NCI-H1694 treated with DMSO at 0.1 percent for 48 hours (cell line): Measurements from ENCODE around the gene TSPAN14.
"Not testable (repeated sequence)": the region's sequence is repeated elsewhere in the genome, so short reads cannot be mapped to it uniquely, and the experiment has no call there.

Experiments used
- DNase-seq: peaks from one replicate; lab custom pipeline; 2025; lab: John Stamatoyannopoulos, UW

Gene TSPAN14

DNA sequence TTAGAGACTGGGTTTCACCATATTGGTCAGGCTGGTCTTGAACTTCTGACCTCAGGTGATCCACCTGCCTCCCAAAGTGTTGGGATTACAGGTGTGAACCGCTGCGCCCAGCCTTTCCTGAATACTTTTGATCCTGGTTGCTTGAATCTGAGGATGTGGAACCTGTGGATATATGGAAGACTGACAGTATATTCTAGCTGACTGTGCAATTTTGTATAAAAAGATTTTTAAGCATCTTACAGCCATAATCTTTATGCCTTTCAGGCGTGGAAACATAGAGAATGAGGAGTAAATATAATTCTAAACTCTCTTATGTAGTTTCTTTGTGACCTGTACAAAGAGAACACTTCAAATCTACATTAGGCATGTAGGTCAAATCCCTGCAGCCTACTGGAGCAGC lies 16.2 kb downstream of the TSPAN14 start:
- DNase-seq = no peak

DNA sequence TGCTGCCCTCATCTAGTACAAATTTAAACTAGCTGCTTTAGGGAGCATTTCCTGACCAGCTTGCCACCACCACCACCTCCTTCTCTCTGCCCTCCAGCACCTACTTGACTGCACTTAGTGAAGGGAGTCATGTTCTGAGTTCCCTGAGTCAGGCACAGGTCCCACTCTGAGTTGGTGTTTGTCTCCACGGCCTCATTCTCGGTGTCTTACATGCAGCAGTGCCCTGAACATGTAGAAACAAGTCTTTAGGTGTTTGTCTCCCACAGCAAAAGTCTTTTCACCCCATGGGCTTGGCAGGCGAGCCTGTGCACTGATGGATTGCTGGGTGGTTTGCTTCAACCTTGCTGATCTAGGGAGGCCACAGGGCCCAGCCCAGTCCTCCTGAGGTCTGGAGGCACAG lies 16.9 kb downstream of the TSPAN14 start:
- DNase-seq = no peak

DNA sequence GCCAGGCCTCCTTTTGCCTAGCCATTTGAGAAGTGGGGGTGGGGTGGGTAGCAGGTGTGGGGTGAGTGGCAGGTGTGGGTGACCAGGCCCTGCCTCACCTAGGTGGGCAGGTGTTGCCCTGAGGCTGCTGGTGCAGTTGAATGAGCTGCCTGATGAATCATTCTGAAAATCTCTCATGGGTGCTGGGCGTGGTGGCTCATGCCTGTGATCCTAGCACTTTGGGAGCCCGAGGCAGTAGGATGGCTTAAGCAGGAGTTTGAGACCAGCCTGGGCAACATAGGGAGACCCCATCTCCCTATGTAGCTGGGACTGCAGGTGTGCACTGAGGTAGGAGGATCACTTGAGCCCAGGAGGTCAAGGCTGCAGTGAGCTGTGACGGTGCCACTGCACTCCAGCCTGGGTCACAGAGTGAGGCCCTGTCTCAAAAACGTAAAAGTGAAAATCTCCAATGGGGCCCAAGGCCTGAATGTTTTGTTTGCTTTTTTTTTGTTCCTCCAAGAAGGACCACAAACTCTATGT lies 17.7 kb downstream of the TSPAN14 start:
- DNase-seq = no peak

DNA sequence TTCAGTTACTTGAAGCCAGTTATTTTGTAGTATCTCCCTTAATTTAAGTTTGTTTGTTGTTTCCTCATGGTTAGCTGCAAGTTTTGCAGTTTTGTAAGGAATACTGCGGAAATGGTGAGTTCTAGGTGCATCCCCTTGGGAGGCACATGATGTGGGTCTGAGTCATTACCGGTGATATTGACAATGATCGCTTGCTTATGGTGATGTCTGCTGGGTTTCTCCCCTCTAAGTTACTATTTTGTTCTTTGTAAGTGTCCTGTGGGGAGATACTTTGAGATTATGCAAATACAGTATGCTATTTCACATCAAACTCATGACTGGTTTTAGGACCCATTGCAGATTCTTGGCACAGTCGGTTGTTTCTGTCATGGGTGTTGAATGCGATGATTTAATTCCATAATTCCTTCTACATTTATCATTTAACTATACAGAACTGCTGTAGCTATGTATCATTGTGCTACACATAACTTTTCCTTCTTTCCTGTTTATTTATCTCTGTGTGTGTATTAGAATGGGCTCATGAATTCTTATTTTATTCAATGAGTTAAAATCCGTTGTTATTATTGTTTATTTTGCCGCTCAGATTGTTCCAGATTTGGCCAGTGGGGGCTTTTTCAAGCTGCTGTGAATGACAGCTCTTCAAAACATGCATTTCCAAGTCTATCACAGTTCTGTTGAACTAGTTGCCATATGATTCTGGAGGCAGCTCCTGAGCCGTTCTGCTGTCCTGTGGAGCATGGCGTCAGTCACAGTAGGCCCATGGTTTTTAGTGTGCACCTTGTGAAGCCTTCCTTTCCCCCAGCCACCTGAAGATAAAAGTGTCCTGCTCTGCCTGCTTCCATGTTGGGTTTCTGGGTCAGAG lies 18.4 kb downstream of the TSPAN14 start:
- DNase-seq = no peak

DNA sequence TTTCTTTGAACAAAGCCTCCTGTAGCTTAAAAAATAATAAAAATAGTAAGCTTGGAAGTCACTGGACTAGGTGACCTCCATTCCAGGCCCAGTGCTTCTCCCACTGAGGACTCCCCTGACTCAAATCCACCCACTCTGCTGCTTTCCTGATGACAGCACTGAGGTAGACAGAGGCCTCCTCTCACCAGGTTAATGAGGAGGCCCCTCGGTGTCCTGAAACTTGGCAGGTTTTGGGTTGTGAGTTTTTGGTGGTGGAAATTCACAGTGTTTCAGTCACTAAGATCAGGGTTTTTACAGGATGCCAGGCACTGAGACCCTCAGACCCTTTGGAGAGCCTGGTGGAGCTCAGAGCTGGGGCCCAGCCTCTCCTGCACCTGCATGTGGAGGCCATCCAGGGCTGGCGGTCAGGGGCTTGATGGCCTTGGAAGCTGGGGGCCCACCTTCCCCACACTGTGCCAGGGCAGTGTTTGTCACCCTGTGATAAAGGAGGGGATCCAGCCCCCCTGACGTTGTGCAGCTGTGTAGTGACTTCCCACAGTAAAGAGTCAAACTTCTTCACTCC lies 19.1 kb downstream of the TSPAN14 start:
- DNase-seq = no peak

DNA sequence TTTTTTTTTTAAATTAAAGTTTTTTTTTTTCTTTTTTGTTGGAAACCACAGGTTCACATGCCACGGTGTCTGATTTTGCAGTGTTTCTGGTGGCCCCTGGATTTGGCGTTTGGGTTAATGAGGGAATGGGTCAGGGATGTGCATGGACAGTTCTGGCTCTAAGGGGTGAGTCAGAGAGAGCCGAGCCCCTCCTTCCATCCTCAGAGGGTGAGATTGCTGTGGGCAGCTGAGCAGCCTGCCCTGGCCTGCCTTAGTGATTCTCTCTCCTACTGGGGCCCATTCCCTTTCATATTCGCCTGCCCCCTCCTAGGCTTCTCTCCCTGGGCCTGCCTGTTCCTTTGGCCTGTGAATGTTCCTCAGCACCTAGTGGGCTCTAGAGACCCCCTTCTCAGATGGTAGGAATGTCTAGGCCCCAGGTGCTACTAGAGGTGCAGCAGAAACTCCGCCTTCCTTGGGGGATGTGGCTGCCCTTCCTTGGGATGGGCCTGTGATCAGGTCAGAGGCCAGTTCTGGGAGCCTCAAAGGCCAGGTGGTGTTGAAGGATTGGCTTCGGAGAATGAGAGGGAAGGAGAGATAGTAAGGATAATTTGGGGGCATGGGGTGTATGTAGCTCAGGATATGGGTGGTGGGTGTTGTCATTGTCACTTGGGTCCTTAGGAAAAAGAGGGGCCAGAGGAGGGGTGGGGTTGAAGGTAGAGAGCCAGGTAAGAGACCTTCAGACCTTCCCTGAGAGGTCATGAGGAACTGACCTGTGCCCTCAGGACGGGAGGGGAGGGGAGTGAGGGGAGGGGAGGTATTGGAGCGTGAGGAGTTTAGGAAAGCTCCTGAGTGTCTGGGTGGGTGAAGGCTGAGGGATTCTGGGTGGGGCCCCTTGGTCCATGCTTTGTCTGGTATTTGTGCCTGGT lies 19.8 kb downstream of the TSPAN14 start:
- DNase-seq = no peak

DNA sequence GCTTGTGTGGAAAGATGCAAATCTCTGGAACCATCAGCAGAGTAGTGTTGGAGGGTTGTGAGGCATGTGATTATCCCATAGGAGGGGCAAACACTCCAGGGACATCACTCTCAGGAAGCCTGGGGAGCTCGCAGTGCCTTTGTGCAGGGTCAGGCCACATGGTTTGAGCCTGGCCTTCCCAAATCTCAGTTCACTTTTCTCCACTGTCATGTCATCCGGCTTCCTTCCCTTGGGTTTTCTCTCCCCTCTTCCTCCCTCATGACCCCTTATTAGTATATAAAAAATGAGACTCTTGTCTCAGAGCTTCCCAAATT lies 20.4 kb downstream of the TSPAN14 start:
- DNase-seq = no peak

DNA sequence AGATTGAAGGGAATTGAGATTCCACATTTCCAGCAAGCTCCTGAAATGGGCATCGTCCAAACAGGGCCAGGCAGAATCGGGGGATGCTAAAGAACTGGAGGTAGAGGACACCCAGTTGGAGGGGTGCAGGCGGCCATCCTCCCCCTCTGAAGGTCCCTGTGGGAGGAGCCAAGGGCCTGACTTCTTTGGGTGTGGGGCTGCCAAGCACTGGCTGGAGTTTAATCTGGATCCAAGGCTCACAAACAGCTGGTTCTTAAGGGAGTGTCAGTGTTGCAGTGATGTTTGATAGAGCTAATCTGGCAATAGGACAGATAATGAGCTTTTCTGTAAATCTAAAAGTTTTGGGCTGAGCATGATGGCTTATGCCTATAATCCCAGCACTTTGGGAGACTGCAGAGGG lies 20.8 kb downstream of the TSPAN14 start:
- DNase-seq = no peak

DNA sequence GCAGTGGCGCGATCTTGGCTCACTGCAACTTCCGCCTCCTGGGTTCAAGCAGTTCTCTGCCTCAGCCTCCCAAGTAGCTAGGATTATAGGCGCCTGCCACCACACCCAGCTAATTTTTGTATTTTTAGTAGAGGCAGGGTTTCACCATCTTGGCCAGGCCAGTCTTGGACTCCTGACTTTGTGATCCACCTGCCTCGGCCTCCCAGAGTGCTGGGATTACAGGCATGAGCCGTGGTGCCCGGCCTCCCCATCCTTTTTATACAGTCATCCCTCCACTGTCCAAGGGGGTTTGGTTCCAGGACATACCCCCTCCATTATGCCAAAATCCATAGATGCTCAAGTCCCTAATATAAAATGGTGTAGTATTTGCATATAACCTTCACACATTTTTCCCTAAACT lies 21.5 kb downstream of the TSPAN14 start:
- DNase-seq = not testable (repeated sequence)

DNA sequence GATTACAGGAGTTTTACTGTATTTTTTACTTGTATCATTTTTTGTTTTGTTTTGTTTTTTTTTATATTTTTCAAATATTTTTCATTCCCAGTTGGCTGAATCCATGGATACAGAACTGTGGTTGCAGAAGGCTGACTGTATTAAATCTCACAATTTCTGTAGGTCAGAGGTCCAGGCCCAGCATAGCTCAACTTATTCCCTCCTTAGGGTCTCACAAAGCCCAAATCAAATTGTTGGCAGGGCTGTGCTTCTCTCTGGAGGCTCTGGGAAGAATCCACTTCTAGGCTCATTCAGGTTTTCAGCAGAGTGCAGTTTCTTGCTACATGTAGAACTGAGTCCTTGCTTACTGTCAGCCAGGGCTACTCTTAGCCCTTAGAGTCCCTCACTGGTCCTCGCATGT lies 22.6 kb downstream of the TSPAN14 start:
- DNase-seq = no peak

DNA sequence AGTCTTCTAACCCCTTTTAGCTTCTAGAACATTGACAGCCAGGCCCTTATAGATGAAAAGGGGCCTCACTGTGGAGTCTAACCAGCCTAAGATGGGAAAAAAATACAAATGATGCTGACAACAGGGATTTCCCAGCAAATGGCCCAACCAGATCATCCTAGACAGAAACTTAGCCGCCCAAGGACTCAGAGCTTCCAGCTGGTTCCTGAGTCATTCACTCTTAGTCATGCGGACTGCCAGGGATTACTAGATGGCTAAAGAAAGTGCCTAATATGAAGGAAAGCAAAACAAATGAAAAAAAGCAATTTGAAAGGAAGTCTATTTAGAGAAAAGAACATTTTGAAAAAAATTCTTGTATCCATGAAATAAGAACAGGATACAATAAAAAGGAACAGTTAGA lies 23.7 kb downstream of the TSPAN14 start:
- DNase-seq = no peak

DNA sequence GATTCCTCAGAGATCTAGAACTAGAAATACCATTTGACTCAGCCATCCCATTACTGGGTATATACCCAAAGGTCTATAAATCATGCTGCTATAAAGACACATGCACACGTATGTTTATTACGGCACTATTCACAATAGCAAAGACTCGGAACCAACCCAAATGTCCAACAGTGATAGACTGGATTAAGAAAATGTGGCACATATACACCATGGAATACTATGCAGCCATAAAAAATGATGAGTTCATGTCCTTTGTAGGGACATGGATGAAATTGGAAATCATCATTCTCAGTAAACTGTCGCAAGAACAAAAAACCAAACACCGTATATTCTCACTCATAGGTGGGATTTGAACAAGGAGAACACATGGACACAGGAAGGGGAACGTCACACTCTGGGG lies 26.3 kb downstream of the TSPAN14 start:
- not testable (repeated sequence) for DNase-seq

DNA sequence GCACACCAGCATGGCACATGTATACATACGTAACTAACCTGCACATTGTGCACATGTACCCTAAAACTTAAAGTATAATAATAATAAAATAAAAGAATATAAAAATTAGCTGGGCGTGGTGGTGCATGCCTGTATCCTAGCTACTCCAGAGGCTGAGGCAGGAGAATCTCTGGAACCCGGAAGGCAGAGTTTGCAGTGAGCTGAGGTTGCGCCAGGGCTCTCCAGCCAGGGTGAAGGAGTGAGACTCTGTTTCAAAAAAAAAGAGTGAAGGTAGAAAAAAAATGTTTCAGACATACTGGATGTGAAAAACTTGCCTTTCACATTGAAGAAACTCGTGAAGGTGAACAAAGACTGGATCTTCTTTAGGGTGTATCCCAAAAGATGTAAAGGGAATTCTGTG lies 26.7 kb downstream of the TSPAN14 start:
- DNase-seq = no peak

DNA sequence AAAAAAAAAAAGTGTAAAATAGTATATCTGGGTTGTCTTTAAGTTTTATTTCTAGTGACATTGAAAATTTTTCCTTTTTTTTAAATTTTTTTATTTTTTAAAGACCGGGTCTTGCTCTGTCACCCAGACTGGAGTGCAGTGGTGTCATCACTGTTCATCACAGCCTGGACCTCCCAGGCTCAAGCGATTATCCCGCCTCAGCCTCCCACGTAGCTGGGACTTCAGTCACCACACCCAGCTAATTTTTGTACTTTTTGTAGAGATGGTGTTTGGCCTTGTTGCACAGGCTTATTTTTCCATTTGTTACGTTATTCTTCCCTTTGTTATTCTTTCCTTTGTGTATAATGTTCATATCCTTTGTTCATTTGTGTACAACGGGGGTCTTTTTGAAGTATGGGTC lies 30.1 kb downstream of the TSPAN14 start:
- no peak for DNase-seq

DNA sequence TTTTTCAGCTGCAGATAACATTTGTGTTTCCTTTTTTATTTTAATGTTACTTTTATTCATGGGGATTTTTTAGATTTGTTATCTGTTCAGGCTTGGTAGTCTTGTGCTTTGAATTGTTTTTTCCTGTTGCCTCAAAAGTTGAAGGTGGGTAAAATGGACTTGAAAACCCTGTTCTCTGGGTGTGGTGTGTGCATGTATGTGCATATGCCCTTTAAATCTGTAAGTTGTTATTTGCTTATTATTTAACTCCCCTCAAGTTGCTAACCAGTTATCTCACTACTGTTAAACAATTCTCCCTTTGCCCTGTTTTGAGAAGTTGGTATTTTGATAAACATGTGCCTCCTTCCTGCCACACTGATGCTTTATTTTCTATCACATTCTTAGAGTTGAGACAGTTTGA lies 30.6 kb downstream of the TSPAN14 start:
- no peak for DNase-seq

DNA sequence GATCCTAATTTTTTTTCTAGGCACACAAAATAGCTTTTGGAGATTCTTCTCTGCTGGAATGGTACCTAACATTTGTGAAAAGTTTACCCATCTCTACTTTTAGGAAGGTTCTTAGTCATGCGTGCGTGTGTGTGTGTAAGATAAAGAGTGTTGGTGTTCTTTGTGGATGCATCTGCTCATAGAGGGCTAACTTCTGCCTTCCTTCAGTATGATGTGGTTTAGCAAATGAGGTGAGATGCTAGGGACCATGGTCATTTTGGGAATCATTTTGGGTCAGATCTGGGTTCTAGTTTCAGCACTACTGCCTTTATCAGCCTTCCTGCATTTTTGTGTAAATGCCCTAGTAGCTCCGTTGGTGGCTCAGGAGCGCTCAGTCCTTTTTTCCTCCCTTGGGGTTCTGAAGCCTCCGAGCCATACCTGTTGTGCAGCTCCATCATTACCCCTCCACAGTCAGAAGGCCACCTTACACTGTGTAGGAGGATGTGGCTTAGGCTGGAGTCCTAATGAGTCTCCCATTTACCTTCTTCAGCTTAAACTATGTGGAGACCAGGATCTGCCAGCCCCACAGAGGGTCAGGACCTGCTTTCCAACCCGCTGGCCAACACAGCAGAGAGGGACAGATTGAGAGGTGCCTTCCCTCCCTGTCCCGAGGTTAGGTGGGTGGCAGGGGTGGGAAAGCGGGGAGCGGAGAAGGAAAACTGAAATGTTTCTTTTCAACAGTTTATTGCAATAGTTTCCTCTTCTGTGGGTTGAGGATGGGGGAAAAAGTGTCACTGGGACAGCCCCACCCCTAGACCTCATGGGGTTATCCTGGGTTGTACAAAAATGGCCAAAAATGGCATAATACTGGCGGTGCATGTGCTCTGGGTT lies 31.2 kb downstream of the TSPAN14 start:
- DNase-seq = no peak

DNA sequence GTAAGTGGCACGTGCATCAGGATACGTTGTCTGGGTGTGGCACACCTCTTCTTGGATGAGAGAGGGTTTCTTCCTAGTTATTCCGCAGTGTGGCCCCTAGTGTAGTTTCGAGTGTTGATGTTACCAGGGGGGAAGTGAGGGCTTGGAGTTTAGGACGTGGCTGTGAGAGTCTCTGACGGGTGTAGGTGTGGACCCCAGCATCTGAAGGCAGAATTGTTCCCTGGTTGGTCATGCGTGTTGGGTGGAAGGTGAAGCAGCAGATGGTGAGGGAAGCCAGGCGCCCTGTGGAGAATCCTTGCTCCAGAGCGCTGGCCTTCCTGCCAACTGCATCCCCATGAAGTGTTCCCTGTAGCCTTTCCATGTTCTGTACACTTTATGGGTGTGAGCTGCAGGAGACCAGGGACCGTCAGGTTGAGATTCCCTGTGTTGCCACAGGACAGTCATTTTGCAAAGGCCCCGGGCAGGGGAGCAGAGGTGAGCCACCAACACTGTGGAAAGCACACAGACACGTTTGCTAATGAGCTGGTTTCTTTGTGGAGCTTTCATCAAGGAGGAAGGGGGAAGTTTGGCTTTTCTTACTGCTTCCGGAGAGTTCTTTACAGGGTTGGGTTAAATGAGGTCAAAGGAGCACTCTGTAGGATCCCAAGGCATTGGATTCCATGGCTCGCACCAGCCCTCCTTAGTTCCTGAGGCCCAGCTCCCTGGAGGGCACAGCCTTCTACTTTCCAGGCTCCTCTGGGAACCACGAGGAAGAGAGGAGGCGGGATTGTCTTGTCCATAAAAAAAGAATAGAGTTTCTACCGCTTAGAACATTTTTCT lies 32.0 kb downstream of the TSPAN14 start:
- no peak for DNase-seq

DNA sequence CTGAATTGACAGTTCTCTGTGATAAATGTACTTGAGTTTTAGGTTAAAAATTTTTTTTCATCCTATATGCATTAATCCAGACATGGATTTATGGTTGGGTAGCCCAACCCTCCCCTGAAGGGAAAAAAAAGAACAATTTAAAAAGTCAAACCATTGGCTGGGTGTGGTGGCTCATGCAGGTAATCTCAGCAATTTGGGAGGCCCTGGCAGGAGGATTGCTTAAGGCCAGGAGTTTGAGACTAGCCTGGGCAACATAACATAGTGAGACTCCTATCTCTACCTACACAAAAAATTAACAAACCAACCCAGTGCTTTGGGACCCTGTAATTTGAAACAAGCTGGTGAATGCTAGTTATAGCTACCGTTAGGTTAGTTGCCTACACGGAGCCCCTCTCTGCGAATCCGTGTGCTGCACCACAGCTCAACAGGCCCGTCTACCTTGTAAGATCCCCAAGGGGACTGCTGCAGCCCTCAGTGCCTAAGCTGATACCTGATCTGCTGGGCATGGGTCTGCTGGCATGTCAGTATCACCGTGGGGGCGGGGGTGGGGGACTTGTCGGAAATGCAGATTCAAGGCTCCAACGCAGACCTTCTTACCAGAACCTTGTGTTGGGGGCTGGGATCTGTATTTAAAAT lies 32.8 kb downstream of the TSPAN14 start:
- DNase-seq = no peak

DNA sequence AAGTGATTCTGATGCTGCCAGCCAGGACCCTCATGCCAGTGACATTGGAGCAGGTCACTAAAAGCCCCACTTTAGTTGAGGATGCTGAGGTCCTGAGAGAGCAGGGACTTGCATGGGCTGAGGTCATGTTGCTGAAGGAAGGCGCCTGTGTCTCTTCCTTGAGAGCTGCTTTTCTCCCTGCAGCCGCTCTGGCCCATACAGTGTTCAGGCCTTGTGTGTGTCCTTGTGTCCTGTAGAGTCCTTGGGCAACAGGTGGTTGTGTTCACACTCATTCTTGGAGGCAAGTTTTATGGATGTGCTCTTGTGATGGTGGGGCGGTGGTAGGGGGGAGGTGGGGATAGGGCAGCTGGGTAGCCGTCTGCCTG lies 33.3 kb downstream of the TSPAN14 start:
- no peak for DNase-seq

DNA sequence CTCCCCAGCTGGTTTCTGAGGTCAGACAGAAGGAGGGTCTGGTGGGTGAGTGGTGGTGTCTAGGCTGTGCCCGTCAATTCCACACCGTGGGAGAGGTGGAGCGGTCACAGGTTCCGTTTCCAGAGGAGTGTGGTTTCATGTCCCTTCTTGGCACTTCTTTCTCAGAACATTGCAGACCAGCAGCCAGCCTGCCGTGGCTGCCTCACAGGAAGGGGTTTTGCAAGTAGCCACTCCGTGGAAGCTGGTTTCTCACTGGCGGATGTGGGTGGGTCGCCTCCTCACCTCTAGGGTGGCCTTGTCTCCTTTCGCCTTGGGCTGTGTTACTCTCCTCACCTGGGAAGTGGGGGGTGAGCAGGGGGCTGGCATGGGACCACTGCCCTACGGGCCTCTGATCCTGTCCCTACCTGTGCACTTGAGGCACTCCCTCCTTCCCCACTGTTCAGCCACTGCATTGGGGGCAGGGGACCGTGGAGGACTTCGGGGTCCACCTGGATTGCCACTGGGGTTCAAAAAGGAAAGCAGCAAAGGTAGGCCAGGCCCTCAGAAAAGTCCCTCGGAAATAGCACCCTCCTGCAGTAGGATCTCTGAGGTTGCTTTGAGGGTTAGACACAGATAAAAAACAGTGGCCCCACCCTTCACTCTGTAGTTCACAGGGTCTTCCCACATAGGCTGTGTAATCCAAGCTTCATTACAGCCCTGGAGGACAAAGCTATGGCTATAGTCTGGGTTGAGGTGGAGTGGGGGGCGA lies 33.9 kb downstream of the TSPAN14 start:
- no peak for DNase-seq
